CD4-positive, CD25-positive, alpha-beta regulatory T cell (primary cell): ENCODE results near the gene CRKL. TPM values are rescaled to one million over a fixed set of nuclear protein-coding genes. Genes with fewer than 3 reads are reported as not detected.

ENCODE experiments used
- ATAC-seq, 2 donors: fragments of 150-1000 bp; cut with Tn5 transposase; one replicate each; pipeline ENCODE4 v1.10.0; 2021; ENCODE audit warnings: low read depth in 2 of 2, moderate number of reproducible peaks in 2 of 2, moderate library complexity in 1 of 2
- DNase-seq, 3 donors: peaks; one replicate each; pipeline versions ENCODE4 v3.0.0 to v3.0.0-alpha.2; 2012 to 2022; ENCODE audit warnings: mixed read lengths in 1 of 3
- H3K27ac ChIP-seq: one replicate; pipeline ENCODE4 v1.7.0; 2013; ENCODE audit warnings: mild to moderate bottlenecking, low read length; ENCODE audit not compliant: insufficient read depth, poor library complexity, severe bottlenecking
- H3K27me3 ChIP-seq: one replicate; pipeline ENCODE4 v1.7.0; 2013; ENCODE audit warnings: low read length; ENCODE audit not compliant: control insufficient read depth, insufficient read depth
- H3K36me3 ChIP-seq: one replicate; pipeline ENCODE4 v1.7.0; 2013; ENCODE audit warnings: mild to moderate bottlenecking, low read length, moderate library complexity; ENCODE audit not compliant: control insufficient read depth, insufficient read depth
- H3K4me1 ChIP-seq: 2 replicates; pipeline ENCODE4 v1.7.0; 2013; ENCODE audit warnings: mild to moderate bottlenecking, low read length; ENCODE audit not compliant: insufficient read depth, control insufficient read depth, poor library complexity, severe bottlenecking
- H3K4me3 ChIP-seq: one replicate; pipeline ENCODE4 v1.7.0; 2013; ENCODE audit warnings: low read depth, mild to moderate bottlenecking, low read length, moderate library complexity
- H3K9me3 ChIP-seq, 2 experiments: 1 replicate in 1 of 2; 2 replicates in 1 of 2; pipeline ENCODE4 v1.7.0; 2013; ENCODE audit warnings: low read length in 2 of 2, mild to moderate bottlenecking in 1 of 2, moderate library complexity in 1 of 2; ENCODE audit not compliant: control insufficient read depth in 2 of 2
- H3K27ac Mint-ChIP-seq, 3 donors: one replicate each; pipeline ENCODE4 v1.8.0; 2020 to 2022; ENCODE audit warnings: mild to moderate bottlenecking in 3 of 3, mixed read lengths in 3 of 3, moderate library complexity in 2 of 3
- H3K27me3 Mint-ChIP-seq: one replicate; pipeline ENCODE4 v1.8.0; 2022; ENCODE audit warnings: mild to moderate bottlenecking, mixed read lengths
- H3K36me3 Mint-ChIP-seq: one replicate; pipeline ENCODE4 v1.8.0; 2020; ENCODE audit warnings: mixed read lengths
- H3K4me1 Mint-ChIP-seq, 4 donors: one replicate each; pipeline ENCODE4 v1.8.0; 2020 to 2022; ENCODE audit warnings: mixed read lengths in 4 of 4, mild to moderate bottlenecking in 1 of 4
- H3K4me3 Mint-ChIP-seq, 4 donors: one replicate each; pipeline ENCODE4 v1.8.0; 2020 to 2022; ENCODE audit warnings: mild to moderate bottlenecking in 4 of 4, mixed read lengths in 4 of 4, moderate library complexity in 3 of 4
- H3K9me3 Mint-ChIP-seq, 7 donors: one replicate each; pipeline ENCODE4 v1.8.0; 2020 to 2022; ENCODE audit warnings: mixed read lengths in 7 of 7, mild to moderate bottlenecking in 3 of 7, moderate library complexity in 2 of 7
- polyA plus RNA-seq, 4 donors: library from polyadenylated mRNA; unstranded; fragments of 300-500 nt; fragmentation: Illumina TruSeq; gene quantifications; one replicate each; pipeline ENCODE4 v1.2.3, GENCODE V29; 2021
- total RNA-seq: library from RNA; stranded (reverse); gene quantifications from one replicate; pipeline ENCODE4 v1.2.3, GENCODE V29; 2022

The CRKL gene
- total and polyA plus RNA-seq, 5 donors from 2014 or later: 41.7 to 61.4 (median 53.1) TPM

DNA sequence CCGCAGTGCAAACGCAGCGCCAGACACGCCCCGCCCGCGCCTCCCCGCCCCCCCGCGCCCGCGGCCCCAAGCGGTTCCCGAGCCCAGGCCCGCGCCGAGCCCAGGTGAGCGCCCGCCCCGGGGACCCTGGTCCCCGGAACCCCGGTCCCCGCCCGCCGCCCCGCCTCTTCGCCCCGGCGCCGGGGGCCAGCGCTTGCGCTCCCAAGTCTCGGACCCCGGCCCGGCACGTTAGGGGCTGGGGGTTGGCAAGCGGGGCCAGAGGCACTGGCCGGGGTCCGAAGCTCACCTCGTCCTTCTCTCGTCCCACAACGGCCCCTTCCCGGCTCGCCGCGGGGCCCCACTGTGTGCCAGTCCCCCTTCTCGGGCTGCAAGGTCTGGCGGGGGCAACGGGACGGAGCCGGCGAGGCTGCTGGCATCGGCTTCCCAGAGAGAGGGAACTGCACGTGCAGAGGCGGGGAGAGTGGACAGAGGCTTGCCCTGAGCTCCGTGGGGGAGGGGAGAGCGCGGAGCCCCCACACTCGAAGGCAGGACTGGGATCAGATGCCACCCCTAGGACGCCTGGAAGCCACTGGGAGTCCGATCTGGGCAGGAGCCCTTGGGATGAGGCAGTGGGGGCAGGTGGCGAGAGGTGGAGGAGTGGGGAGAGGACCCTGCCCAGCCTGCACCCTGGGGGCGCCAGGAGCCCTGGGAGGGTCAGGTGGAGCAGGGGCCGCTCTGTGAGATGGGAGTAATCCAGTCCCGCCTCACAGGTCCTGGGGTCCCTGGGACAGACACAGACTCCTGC is 48.1 kb downstream of the CRKL start:
- Mint-ChIP-seq H3K9me3 (no peaks in the 10 kb centered on the region), H3K27ac (no peak overlapping the region), H3K4me1 (peaks cover 0 to 12% (median 1%) of the 10 kb centered on the region in 4 donors), H3K36me3 (no peaks in the 10 kb centered on the region), H3K4me3 (peak overlapping the region in 2 of 4 donors; percentile 19 to 52), H3K27me3 (peaks cover 48% of the 10 kb centered on the region)
- Histone ChIP-seq H3K9me3 (no peaks in the 10 kb centered on the region), H3K4me1 (peaks cover 12% of the 10 kb centered on the region), H3K36me3 (no peaks in the 10 kb centered on the region), H3K27ac (no peak overlapping the region), H3K4me3 (no peak overlapping the region), H3K27me3 (peaks cover 3% of the 10 kb centered on the region)
- no peak for ATAC-seq
- DNase-seq: no peak

DNA sequence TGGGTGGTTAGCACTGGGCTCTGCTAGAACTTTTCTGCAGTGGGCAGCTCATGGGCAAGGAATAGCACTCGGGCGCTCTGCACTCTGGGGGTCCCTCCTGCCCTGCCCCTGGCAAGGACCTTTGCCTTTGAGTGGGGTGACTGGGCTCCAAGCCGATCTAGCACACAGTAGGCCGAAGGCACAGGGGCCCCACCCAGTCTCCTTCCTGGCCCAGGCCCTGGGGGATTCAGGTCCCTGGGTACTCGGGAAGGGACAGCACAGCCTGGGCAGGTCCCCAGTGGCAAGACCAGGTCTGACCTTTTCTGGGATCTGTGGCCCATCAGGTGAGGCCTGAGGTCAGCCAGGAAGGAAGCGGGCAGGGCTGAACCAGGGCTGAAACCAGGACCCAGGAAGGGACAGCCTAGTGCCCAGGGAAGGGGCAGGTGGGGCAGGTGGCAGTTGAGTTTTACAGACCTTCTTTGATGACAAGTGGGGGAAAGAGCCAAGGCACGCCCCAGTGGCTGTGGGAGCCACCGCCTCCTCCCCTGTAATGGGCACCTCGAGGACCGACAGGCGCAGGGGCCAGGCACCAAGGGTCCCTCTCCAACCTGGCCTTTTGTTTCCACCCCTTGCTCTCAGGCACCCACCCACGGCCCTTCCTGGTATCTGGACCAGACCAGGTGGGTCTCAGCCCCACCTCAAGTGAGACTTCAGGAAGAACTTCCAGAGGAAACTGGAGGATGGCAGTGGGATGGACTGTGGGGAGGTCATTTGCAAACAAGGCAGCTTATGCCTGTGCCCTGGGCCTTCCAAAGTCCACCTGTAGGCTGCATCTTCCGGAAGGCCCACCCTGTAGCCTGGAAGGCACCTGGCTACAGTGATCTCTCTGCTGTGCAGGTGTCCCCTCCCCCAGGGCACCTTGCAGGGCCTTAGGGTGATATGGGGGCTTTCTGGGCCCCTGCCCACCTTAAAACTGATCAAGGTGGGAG is 49.0 kb downstream of the CRKL start:
- ATAC-seq: no peak
- peaks cover 3% of the 10 kb centered on the region for H3K27me3 ChIP-seq
- Mint-ChIP-seq H3K36me3 (no peaks in the 10 kb centered on the region), H3K4me1 (peaks cover 0 to 12% (median 1%) of the 10 kb centered on the region in 4 donors), H3K27ac (peak overlapping the region in 1 of 3 donors; percentile 80), H3K4me3 (peak overlapping the region in 2 of 4 donors; percentile 19 to 52), H3K9me3 (no peaks in the 10 kb centered on the region), H3K27me3 (peaks cover 42% of the 10 kb centered on the region)
- H3K27ac ChIP-seq: no peak overlapping the region
- no peak for DNase-seq
- H3K4me1 ChIP-seq: peaks cover 12% of the 10 kb centered on the region
- H3K36me3 ChIP-seq: no peaks in the 10 kb centered on the region
- H3K9me3 ChIP-seq: no peaks in the 10 kb centered on the region
- no peak overlapping the region for H3K4me3 ChIP-seq

DNA sequence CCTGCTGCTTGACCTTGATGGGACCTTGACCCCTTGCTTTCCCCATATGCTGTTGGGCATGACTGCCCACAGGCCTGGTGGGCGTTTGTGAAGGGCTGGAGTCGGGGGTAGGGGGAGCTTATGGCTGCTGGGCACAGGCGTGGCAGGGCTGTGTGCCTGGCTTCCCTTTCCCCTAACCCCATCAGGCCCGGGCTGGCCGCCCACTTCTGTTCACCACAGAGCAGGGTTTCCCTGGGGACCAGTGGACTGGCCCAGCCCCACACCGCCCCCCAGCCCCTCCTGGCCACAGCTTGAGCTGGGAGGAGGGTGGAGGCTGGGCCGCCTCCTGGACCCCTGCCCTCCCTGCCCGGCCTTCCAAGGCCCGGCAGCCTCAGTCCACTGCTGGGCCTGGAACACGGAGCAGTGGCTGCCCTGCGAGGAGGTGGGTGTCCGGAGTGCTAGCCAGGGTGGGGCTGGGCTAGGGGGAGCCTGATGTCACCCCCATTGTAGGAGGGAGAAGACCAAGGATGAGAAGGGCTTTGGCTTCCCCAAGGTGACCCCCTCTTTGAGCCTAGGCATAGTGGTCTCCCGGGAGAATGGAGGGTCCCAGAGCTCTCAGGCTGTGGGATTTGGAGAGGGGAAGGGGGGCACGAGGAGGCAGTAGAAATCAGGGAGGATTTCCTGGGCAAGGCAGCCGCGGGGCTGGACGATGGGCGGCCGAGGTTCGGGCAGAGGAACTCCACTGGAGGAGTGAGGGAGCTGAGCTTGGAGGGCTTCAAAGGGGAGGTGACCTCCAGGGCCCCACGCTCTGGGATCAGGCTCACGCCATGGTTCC is 49.9 kb downstream of the CRKL start, which contains the start of gene AIFM3:
Gene AIFM3, plus strand, starts transcription at position 373 of the 814 bp plus-strand sequence. CDS start 690 bp downstream, outside the sequence.
- no peaks in the 10 kb centered on the region for H3K9me3 Mint-ChIP-seq
- peaks cover 0 to 9% (median 0%) of the 10 kb centered on the region in 4 donors for H3K4me1 Mint-ChIP-seq
- Histone ChIP-seq H3K36me3 (no peaks in the 10 kb centered on the region), H3K27me3 (peaks cover 3% of the 10 kb centered on the region), H3K4me1 (peaks cover 12% of the 10 kb centered on the region), H3K9me3 (no peaks in the 10 kb centered on the region), H3K4me3 (no peak within 1 kb of the TSS), H3K27ac (no peak within 1 kb of the TSS)
- peak within 1 kb of the TSS in 2 of 3 donors; percentile 49 to 80 for H3K27ac Mint-ChIP-seq
- H3K4me3 Mint-ChIP-seq: no peak within 1 kb of the TSS
- peaks cover 35% of the 10 kb centered on the region for H3K27me3 Mint-ChIP-seq
- DNase-seq (no peak), ATAC-seq (no peak)
- no peaks in the 10 kb centered on the region for H3K36me3 Mint-ChIP-seq

DNA sequence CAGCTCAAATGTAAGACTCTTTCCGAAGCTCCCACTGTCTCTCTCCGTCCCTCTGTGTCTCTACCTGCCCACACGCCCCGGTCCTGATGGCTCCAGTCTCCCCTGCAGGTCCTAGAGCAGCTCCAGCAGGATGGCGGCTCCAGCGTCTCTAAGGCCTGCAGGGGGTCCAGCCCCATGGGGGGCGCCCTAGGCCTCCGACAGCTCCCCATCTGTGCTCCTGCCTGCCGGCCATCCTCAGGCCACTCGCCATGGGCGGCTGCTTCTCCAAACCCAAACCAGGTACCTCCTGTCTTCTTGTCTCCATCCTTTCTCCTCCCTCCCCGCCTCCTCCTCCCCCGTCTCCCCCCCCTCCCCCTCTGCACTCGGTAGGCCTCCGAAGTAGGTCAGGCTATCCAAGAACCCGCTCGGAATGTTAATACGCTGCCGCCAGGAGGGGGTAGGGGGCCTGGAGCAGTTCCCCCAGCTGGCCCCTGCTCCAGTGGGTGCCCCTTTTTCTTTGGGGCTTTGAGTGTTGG is 50.5 kb downstream of the CRKL start:
- DNase-seq (no peak), ATAC-seq (no peak)
- Histone ChIP-seq H3K27me3 (peaks cover 3% of the 10 kb centered on the region), H3K36me3 (no peaks in the 10 kb centered on the region), H3K4me1 (peaks cover 12% of the 10 kb centered on the region), H3K27ac (no peak overlapping the region), H3K4me3 (no peak overlapping the region), H3K9me3 (no peaks in the 10 kb centered on the region)
- Mint-ChIP-seq H3K27me3 (peaks cover 29% of the 10 kb centered on the region), H3K4me3 (no peak overlapping the region), H3K27ac (peak overlapping the region in 1 of 3 donors; percentile 49), H3K9me3 (no peaks in the 10 kb centered on the region), H3K4me1 (peaks cover 0 to 9% (median 0%) of the 10 kb centered on the region in 4 donors), H3K36me3 (no peaks in the 10 kb centered on the region)

DNA sequence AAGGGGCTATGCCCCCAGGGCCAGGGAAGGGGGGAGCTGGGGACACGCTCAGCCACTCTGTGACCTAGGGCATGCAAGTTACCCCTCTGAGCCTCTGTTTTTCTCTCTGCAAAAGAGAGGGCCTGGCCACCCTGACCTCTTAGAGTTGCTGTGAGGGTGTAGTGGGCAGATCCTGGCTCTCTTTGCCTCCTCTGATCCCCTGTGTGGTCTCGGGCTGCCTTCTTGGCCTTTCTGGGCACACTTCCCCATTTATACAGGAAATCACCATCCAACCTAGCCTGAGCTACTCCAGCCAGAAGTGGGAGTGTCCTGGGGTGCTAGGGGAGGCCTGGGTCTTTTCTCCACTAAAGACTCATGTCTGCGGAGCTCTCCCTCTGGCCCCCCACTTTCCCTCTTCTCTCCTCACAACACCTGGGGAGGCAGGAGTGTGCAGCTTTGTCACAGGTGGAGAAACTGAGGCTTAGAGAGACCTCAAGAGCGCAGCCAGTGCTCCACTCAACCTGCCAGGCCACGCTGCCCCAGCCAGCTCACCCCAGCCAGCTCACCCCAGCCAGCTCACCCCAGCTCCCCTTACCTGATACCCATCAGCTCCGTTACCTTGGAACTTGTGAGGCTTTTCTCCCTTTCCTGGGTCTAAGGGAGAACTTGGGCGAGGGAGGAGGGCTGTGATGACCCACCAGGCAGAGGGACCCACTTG is 51.2 kb downstream of the CRKL start:
- H3K27me3 Mint-ChIP-seq: peaks cover 26% of the 10 kb centered on the region
- H3K4me1 Mint-ChIP-seq: peaks cover 0 to 9% (median 0%) of the 10 kb centered on the region in 4 donors
- H3K9me3 ChIP-seq: no peaks in the 10 kb centered on the region
- no peak overlapping the region for H3K27ac ChIP-seq
- no peak overlapping the region for H3K4me3 Mint-ChIP-seq
- no peak overlapping the region for H3K27ac Mint-ChIP-seq
- peaks cover 12% of the 10 kb centered on the region for H3K4me1 ChIP-seq
- H3K27me3 ChIP-seq: peaks cover 3% of the 10 kb centered on the region
- DNase-seq (no peak), ATAC-seq (no peak)
- H3K36me3 Mint-ChIP-seq: no peaks in the 10 kb centered on the region
- no peak overlapping the region for H3K4me3 ChIP-seq
- H3K36me3 ChIP-seq: no peaks in the 10 kb centered on the region
- no peaks in the 10 kb centered on the region for H3K9me3 Mint-ChIP-seq

DNA sequence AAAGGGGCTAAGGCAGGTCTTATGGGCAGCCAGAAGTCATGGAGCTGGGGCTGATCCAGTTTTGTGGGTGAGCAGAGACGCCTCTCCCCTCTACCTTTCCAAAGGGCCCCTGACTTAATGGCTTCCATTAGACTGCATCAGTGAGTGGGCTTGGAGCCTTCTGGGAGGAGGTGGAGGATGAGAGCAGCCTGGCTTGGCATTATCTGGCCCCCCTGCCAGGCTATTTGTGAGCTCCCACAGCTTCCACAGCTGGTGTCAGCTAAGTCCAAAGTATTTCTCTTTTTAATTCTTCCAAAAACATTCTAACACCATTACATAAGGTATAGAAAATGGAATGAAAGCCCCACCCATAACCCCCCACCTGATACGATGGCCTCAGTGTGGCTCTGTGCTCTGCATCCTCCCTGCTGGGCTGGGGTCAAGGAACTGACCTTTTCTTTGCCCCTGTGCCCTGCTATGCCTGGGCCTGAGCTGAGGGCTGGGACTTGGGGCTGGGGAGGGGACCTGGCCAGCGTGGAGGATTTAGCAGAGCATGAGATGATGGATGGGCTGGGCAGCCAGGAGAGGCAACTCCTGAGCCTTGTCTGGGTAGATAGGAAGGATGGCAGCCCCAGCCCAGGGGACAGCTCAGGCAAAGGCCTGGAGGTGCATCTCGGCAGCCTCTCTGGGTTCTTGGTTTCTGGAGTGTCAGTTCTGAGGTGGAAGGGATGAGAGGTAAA is 53.9 kb downstream of the CRKL start:
- Histone ChIP-seq H3K27me3 (no peaks in the 10 kb centered on the region), H3K27ac (no peak overlapping the region), H3K4me3 (no peak overlapping the region), H3K36me3 (no peaks in the 10 kb centered on the region), H3K4me1 (no peaks in the 10 kb centered on the region), H3K9me3 (no peaks in the 10 kb centered on the region)
- no peak for ATAC-seq
- DNase-seq: no peak
- no peaks in the 10 kb centered on the region for H3K36me3 Mint-ChIP-seq
- H3K9me3 Mint-ChIP-seq: peaks cover 0 to under 1% (median 0%) of the 10 kb centered on the region in 7 donors
- no peaks in the 10 kb centered on the region for H3K4me1 Mint-ChIP-seq
- peaks cover 9% of the 10 kb centered on the region for H3K27me3 Mint-ChIP-seq
- H3K27ac Mint-ChIP-seq: peak overlapping the region in 1 of 3 donors; percentile 10
- no peak overlapping the region for H3K4me3 Mint-ChIP-seq
